KBM-7 (cell line): ENCODE measurements around the gene LSR.

ENCODE experiments used
- DNase-seq: peaks from one replicate; pipeline ENCODE4 v3.0.0-alpha.2; 2015
- in situ Hi-C: fragments of 300-500 bp; cut with MboI; formaldehyde crosslinking; loops from 2 replicates; pipeline ENCODE4 v1.14.3; 2020; ENCODE audit warnings: low sequenced_read_pairs, low pct_unique_long_range_greater_than_20kb, mixed read lengths

Gene LSR

DNA sequence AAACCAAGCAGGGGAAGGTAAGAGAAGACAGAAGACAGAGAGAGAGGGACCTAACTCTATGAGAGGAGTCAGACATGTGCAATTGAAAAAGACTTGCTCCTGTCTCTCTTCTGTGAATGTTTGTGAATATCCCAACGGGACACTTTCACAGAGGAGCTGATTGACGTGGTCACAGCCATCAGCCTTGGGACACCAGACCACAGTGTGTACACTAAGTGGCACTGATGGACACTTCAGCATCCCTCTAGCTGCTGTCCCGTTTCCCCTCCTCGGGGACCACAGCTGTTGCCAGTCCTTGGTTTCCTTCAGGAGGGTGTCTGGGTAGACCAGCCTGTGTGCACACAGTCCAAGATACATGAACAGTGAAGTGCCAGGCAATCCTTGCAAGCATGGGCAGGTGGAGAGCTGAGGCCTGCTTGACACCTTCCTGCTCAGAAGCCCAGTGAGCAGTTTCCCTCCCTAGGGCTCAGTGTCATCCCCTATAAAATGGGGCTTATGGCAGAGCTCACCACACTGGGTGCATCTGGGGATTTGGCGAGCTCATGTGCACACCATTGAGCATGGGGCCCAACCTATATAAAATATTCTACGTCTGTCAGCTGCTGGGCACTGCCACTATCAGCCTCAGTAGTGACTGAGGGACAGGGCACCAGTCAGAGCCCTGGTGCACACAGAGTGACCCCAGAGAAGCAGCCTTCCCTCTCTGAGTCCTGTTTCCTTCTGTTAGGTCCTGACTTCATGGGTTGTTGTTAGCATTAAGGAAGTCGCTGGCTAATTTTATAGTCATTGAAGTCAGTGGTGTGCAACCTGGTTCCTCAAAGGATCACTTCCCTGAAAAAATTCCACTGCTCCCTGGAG lies 15.7 kb downstream of the LSR start:
- peak; percentile 59 for DNase-seq
- in situ Hi-C loops = no loop called here

DNA sequence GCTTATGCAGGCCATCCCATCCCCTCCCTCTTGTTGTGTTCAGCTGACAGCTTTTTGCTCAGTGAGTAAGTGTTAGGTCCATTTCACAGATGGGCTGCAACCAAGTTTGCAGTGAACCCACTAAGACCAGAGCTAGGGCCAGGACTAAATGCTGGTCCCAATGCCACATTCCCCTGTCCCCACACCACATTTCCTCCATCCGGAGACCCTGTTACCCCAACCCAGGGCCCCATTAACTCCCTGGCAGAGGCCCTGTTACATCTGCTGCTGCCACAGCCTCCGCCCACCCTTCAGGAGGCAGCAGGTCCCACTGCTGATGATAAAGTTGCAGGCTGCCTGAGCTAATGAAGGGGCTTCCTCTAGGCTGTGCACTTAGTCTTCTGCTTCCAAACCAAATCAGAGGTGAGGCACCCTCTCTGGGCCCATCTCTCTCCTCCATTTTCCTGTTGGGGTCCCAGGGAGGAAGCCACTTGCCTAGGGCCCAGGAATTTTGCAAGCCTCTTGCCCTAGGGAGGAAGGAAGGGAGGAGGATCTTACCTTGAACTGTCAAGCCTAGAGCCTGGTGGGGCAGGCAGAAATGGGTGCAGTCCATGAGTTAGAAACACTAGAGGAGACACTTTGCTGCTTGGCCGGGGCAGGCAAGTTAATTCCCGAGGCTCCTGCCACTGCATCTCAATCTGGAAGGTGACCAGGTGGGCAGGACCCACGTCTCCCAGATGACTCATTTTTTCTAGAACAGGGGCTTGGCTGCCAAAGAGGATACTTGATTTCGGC lies 16.5 kb downstream of the LSR start:
- in situ Hi-C loops = no loop called here
- DNase-seq = no peak

DNA sequence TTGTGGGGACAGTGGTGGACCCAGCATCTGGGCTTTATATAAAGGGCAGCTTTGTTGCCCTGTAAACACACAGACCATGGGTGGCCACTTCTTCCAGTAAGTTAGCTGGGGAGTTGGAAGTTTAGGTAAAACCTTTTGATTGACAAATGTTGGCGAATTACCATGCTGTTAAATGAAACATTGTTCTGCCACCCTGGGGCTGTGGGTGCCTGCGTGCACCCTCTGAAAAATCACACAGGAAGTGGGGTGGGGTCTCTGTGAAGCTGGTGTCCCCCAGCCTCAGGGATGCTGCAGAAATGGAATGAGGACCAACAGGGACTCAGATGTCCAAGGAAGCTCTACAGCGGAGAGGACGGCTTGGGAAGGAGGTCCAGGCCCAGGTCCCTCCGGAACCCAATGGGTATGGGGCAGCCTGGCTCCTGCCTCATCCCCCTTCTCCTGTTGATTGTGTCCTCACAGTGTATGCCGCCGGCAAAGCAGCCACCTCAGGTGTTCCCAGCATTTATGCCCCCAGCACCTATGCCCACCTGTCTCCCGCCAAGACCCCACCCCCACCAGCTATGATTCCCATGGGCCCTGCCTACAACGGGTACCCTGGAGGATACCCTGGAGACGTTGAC lies 17.2 kb downstream of the LSR start:
- no peak for DNase-seq
- in situ Hi-C loops = no loop called here

DNA sequence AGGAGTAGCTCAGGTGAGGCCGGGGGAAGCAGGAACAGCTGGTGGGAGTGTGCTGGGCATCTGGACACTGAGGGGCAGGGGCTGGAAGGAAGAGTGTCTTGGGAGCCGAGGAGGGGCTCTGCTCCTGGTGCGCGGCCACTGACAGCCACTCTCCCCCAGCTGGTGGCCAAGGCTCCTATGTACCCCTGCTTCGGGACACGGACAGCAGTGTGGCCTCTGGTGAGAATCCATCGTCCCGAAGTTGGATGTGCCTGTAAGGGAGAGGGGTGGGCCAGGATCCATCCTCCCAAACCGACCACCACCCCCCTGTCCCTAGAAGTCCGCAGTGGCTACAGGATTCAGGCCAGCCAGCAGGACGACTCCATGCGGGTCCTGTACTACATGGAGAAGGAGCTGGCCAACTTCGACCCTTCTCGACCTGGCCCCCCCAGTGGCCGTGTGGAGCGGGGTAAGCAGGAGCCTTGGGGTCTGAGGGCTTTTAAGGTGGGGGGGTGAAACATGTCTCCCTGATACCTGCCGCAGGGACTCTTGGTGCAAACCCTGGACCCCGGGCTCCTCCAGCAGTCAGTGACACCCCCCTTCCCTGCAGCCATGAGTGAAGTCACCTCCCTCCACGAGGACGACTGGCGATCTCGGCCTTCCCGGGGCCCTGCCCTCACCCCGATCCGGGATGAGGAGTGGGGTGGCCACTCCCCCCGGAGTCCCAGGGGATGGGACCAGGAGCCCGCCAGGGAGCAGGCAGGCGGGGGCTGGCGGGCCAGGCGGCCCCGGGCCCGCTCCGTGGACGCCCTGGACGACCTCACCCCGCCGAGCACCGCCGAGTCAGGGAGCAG lies 17.9 kb downstream of the LSR start:
- in situ Hi-C loops = no loop called here
- no peak for DNase-seq

DNA sequence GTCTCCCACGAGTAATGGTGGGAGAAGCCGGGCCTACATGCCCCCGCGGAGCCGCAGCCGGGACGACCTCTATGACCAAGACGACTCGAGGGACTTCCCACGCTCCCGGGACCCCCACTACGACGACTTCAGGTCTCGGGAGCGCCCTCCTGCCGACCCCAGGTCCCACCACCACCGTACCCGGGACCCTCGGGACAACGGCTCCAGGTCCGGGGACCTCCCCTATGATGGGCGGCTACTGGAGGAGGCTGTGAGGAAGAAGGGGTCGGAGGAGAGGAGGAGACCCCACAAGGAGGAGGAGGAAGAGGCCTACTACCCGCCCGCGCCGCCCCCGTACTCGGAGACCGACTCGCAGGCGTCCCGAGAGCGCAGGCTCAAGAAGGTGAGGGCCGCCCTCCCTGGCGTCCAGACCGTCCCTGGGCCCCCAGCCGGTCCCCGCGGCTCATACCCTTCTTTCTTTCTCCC lies 18.6 kb downstream of the LSR start:
- DNase-seq = no peak
- in situ Hi-C loops = no loop called here

DNA sequence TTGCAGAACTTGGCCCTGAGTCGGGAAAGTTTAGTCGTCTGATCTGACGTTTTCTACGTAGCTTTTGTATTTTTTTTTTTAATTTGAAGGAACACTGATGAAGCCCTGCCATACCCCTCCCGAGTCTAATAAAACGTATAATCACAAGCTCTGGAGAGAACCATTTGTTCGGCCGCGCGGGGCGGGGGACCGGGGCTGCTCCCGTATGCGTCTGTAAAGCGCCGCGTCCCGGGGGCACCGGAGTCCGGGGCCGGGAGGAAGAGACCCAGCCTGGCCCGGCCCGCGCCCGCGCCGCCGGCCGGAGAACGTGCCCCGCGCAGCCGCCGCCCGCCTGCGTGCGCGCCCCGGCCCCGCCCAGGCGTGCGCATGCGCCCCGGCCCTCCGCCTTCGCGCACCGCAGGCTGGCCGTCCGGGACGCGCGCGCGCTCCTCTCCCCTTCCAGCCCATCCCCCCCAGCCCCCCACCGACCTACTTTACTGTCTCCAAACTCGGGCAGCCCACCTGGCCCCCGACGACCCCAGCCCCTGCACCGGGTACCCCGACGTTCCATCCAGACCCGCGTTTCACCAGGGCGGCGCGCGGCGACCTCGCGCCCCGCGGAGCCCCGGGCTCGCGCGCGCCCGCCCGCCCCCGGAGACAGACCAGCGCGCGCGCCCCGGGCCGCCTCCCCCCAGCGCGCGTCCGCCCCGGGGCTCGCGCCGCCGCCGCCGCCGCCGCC lies 19.2 kb downstream of the LSR start:
- in situ Hi-C loops = no loop called here
- DNase-seq = peak; percentile 55

DNA sequence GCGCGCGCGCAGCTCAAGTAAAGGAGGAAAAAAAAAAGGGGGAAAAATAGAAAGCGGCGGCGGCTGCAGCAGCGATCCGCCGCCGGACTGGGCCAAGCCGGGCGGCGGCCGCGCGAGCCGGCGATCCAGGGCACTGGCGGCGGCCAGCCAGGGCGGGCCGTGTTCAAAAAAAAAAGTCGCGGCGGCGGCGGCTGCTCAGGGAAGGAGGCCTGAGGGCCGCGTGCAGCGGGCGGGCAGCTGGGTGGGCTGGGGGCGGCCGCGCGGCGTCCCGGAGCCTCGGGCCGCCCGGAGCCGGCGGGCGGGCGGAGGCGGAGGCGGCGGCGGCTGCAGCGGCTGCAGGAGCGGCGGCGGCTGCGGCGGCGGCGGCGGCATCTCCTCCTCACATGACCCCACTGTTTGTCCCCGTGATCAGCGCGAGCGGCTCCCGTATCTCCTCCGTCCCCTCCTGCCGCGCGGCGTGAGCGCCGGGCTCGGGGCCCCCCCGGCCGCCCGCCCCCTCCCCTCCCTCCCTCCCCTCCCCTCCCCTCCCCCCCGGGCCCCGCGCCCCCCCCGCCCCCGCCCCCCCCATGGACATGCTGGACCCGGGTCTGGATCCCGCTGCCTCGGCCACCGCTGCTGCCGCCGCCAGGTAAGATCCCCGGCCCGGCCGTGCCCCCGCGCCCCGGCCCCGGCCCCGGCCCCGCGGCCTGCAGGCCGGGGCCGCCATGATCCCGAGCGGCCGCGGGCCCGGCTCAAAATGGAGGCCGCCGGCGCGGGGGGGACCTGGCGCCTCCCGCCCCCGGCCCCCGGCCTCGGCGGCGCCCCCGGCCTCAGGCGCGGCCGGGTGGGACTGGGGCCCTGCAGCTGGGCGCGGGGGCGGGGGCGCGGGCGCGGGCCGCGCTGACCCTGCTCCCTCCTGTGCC lies 20.0 kb downstream of the LSR start, which contains the start of gene USF2:
Gene USF2, plus strand, starts transcription at position 427 of the 902 bp plus-strand sequence. Its CDS starts 140 bp downstream, at position 567.
- no peak for DNase-seq
- in situ Hi-C loops = no loop called here

DNA sequence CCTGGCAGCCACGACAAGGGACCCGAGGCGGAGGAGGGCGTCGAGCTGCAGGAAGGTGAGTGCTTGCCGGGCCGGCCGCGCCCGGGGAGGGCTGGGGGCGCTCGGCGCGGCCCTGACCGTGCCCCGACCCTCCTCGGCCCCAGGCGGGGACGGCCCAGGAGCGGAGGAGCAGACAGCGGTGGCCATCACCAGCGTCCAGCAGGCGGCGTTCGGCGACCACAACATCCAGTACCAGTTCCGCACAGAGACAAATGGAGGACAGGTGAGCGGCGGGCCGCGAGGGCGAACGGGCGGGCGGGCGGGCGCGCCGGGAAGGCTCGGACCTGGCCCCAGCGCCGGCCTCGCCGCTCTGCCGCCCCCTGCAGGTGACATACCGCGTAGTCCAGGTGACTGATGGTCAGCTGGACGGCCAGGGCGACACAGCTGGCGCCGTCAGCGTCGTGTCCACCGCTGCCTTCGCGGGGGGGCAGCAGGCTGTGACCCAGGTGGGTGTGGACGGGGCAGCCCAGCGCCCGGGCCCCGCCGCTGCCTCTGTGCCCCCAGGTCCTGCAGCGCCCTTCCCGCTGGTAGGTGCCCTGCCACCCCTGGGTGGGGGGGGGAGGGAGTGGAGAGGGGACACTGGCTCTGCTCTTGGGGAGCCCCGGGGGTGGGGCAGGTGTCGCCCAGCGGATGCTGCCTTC lies 20.8 kb downstream of the LSR start:
- DNase-seq = peak; percentile 78
- in situ Hi-C loops = no loop called here

DNA sequence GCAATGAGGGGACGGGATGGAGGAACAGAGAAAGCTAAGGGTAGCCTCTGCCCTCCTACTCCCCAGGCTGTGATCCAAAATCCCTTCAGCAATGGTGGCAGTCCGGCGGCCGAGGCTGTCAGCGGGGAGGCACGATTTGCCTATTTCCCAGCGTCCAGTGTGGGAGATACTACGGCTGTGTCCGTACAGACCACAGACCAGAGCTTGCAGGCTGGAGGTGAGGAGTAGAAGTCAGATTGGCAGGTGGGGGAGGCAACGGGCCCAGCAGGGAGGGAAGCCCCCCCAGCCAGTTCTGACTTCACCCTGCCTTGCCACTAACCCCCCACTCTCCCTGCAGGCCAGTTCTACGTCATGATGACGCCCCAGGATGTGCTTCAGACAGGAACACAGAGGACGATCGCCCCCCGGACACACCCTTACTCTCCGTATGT lies 21.6 kb downstream of the LSR start:
- in situ Hi-C loops = no loop called here

DNA sequence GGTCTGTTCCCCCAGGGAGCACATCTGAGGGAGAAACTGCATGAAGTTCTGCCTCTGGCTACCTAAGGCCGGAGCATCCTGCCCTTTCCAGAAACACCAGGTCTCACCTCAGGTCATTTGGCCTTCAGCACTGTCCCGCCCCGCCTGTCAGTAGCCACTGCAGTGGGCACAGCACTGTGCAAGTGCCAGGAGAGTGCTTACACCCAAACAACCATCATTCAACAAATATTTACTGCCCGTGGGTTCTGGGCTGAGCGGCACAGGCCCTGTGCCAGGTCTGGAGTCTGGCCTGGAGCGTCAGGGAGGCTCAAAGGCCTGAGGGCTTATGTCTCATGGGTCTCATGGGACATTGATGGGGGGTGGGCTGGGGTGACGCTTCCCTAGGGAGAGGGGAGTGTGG lies 22.7 kb downstream of the LSR start:
- in situ Hi-C loops = no loop called here

More for the DNA sequence above, 21.6 kb downstream of the LSR start:
- DNase-seq = no peak

DNA sequence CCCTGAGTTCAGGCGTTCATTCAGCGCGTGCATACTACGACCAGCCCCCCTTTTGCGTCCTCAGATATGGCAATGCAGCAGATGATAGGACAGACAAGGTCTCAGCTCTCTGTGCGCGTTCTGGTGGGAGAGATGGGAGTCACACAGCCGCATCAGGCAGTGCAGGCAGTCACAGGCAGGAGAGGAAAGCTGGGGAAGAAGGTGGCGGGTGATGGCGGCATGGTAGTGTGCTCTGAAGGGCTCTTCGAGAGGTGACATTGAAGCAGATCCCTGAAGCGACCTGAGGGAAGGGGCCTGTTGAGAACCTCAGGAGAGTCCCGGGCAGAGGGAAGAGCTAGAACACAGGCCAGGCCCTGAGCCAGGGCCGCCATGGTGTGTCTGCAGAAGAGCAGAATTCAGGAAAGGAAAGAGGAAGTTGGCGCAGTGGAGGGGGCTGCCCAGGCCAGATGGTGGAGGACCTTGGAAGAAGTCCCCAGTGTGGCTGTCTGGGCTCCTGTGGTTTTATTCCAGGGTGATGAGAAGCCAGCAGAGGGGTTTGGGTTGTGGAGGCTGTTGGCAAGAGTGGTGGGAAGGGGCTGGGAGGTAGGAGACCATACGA lies 23.4 kb downstream of the LSR start:
- in situ Hi-C loops = no loop called here
- DNase-seq = peak; percentile 87

More for the DNA sequence above, 22.7 kb downstream of the LSR start:
- no peak for DNase-seq

DNA sequence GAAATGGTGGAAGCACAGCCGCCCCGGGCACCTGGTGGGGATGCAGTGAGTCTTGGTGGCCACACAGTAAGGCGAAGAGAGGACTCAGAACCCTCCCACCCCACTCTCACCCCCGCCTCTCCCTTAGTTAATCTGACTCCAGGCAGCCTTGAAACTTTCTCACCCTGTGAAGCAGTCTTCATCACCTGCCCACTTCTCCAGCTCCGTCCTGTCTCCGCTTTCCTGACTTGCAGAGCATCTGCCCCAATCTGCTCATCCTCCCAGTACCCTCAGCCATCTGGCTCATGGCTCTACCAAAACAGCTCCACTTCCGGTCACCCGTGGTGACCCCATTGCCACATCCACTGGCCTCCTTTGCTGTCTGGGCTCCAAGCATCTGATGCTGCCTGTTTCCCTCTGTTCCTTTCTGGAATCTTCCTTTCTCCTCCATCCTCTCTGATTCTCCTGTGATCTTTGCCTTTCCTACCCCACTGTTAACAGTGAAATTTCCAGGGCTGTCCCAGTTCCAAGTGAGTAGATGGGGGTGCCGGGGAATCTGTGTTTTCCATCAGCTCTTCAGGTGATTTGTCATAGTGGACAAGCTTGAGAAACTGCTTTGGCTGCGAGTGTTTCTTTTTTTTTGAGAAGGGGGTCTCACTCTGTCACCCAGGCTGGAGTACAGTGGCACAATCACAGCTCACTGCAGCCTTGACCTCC lies 24.3 kb downstream of the LSR start:
- DNase-seq = no peak
- in situ Hi-C loops = no loop called here

DNA sequence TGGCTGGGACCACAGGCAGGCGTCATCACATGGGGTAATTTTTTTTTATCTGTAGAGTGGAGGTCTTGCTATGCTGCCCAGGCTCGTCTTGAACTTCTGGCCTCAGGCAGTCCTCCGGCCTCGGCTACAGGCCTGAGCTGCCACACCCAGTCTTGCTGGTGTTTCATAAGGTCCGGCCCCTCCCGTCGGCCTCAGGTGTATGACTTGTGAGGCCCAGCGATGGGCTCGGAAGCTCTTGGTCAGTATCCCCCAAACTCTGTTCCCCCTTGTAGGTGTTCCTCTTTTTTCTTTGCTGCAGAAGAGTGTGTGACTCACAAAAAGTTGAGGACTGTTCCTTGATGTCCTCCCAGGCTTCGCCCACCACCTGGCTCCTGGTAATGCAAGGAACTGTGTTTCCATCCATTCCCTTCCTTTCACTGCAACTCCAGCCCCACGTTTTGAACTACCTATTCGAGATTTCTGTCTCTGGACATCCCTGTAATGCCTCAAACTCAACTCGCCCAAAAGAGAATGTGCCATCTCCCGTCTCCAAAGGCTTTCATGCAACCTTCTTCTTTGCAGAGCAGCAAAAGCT lies 25.0 kb downstream of the LSR start:
- in situ Hi-C loops = no loop called here

DNA sequence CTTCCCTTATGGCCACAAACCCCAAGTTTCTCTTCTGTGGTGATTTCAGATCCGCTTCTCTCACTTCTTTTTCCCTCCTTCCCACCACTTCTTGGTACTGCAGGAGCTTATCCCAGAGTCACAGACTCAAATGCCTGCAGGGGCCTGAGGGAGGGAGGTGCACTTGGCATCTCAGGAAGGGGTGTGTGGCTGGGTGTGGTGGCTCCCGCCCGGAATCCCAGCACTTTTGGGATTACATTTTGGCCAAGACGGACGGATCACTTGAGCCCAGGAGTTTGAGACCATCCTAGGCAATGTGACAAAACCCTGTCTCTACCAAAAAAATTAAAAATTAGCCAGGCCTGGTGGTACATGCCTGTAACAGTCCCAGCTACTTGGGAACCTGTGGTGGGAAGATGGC lies 25.5 kb downstream of the LSR start:
- no peak for DNase-seq
- in situ Hi-C loops = no loop called here

More for the DNA sequence above, 25.0 kb downstream of the LSR start:
- no peak for DNase-seq

DNA sequence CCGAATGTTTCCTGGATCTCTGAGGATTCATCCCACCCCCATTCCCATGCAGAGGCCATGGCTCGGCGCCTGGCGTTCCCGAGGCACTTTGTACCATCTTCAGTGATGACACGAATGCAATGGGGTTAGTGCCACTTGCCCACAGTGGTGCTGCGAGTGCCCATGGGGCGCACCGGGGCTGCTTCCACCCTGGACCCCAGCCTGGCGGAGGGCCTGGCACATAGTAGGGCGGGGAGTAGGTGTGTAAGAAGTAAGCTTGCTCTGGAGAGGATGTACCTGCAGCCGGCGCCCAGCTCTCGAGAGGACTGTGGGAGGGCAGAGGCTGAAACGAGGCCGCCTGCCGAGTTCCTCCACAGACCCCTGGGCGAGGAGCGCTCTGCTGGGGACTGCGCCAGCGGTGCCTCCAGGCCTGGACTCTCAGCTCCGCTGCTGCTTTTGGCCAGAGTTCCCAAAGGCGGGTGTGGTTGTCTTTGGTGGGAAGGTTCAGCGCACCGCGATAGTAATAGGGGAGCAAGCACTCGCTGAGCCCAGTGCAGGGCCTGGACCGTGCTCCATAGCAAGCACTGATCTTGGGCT lies 28.0 kb downstream of the LSR start:
- in situ Hi-C loops = no loop called here
- no peak for DNase-seq
